Epidermal melanocyte (primary cell): ENCODE data around the gene LRIG1.

Experiments used
- DNase-seq: peaks from one replicate; pipeline ENCODE4 v3.0.0; 2011; ENCODE audit warnings: low spot score; ENCODE audit not compliant: insufficient read length

The LRIG1 gene

GRCh38 chr3:66472313-66473134 lies 28.3 kb downstream of the LRIG1 start:
- DNase-seq: no peak

GRCh38 chr3:66470956-66471686 lies 29.7 kb downstream of the LRIG1 start:
- DNase-seq: no peak

GRCh38 chr3:66470285-66470684 lies 30.5 kb downstream of the LRIG1 start:
- DNase-seq: no peak

- DNase-seq: no peak
Measured at GRCh38 chr3:66469220-66469640, 31.6 kb downstream of the LRIG1 start.

GRCh38 chr3:66467996-66468735 lies 32.7 kb downstream of the LRIG1 start:
- no peak for DNase-seq

GRCh38 chr3:66466606-66467270 lies 34.1 kb downstream of the LRIG1 start:
- no peak for DNase-seq

- no peak for DNase-seq
Measured at GRCh38 chr3:66465587-66465986, 35.2 kb downstream of the LRIG1 start.

GRCh38 chr3:66465034-66465433 lies 35.8 kb downstream of the LRIG1 start:
- DNase-seq: no peak

GRCh38 chr3:66464512-66464894 lies 36.3 kb downstream of the LRIG1 start:
- no peak for DNase-seq

- DNase-seq: no peak
Measured at GRCh38 chr3:66463730-66464511, 36.9 kb downstream of the LRIG1 start.

GRCh38 chr3:66463054-66463631 lies 37.7 kb downstream of the LRIG1 start:
- no peak for DNase-seq

- no peak for DNase-seq
Measured at GRCh38 chr3:66457252-66457651, 43.6 kb downstream of the LRIG1 start.

- no peak for DNase-seq
Measured at GRCh38 chr3:66456711-66457173, 44.1 kb downstream of the LRIG1 start.

- DNase-seq: no peak
Measured at GRCh38 chr3:66454464-66454859, 46.4 kb downstream of the LRIG1 start.

- no peak for DNase-seq
Measured at GRCh38 chr3:66453651-66454463, 47.0 kb downstream of the LRIG1 start.

- no peak for DNase-seq
Measured at GRCh38 chr3:66452303-66453011, 48.4 kb downstream of the LRIG1 start.

- DNase-seq: no peak
Measured at GRCh38 chr3:66451766-66452165, 49.1 kb downstream of the LRIG1 start.

- no peak for DNase-seq
Measured at GRCh38 chr3:66450390-66451022, 50.3 kb downstream of the LRIG1 start.
